Stomach (tissue), 4 donors: Measurements from ENCODE around the gene PFDN2.

Experiments
- CTCF ChIP-seq, 7 experiments: fragments of 450-650 bp in 4 of 7; fragments of 200-600 bp in 3 of 7; sonication (generic) in 3 of 7; IDR thresholded peaks; one replicate each; pipeline ENCODE4 v1.5.1; 2016 to 2019; ENCODE audit warnings: antibody characterized with exemption in 7 of 7, control low read depth in 2 of 7, mild to moderate bottlenecking in 1 of 7
- POLR2A ChIP-seq, 4 donors: fragments of 450-650 bp; IDR thresholded peaks; one replicate each; pipeline ENCODE4 v1.6.1; 2016; ENCODE audit warnings: antibody characterized with exemption in 4 of 4, control low read depth in 2 of 4, mild to moderate bottlenecking in 1 of 4, moderate library complexity in 1 of 4

- TF ChIP-seq POLR2A (IDR thresholded peaks at IDR 0.05) (no peak), CTCF (IDR thresholded peaks at IDR 0.05) (no peak)
These were observed 43.8 kb upstream of the PFDN2 start for GRCh38 chr1:161161652-161162051.
